Amniotic stem cell (primary cell): ENCODE measurements around the gene PODXL.

Experiments used
- DNase-seq: peaks from one replicate; lab custom pipeline; 2025; lab: John Stamatoyannopoulos, UW

Gene PODXL

DNA sequence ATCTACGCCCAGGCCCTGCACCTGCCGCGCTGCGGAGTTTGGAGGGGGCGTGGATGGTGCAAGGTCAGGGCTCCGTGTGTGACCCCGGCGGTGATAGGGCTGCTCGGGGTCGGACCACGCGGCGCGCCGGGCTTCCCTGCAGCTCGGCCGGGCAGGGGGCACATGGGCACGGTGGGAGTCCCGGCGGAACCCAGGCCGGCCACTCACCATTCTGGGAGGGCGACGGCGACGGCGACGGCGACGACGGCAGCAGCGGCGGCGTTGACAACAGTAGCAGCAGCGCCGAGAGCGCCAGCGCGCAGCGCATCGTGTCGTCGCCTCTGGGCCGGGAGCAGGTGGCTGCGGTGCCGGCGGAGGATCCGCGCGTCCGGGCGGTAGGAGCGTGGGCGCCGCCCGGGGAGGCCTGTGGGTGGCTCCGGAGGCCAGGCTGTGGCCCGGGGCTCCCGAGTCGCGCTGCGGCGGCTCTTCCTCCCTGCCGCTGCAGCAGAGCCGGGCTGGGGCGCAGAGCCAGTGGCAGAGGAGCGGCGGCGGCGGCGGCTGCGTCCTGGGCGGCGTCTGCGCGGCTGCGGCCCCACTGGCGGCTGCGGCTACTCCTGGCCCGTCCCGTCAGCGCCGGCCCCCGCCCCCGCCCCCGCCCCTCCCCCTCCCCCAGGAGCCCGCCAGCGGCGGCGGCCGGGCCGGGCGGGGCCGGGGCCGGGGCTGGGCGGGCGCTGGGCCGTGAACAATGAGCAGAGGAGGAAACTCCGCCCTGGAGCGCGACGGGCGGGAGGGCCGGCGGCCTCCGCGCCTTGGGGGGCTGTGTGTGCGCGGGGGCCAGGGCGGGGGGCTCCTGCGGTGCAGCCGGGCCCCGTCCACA, at the start of gene PODXL:
Gene PODXL (minus strand): TSS at position 576 of the 856 bp plus-strand sequence. CDS start 269 bp downstream, at position 307.
- no peak for DNase-seq

DNA sequence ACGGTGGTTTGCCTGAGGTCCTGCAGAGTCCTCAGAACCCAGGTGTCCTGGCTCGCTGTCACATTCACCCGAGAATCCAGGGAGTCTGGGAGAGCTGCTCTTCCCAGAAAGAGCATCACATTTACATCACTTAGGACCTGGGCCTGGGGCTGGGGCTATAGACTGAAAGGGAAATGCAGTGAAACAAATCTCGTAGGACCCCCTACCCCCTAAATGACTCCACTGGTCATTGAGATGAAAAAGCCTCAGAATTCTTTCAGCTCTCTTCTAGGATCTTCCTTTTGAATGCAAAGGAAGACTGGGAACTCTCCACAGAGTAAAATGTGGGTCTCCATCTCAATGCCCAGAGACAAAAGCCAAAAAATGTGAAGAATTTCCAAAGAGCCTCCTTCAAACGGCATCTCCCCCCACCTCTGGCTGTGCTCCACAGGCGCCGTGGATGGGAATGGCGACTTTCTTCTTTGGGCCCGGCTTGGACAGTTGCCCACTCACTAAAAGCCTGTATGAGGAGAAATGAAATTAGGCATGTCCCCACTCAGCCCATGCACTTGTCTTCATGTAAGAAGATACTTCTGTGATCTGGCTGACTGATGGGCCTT, 49.0 kb upstream of the PODXL start:
- no peak for DNase-seq

- peak; percentile 28 for DNase-seq
Observed at GRCh38 chr7:131604841-131605279, 48.4 kb upstream of the PODXL start.

DNA sequence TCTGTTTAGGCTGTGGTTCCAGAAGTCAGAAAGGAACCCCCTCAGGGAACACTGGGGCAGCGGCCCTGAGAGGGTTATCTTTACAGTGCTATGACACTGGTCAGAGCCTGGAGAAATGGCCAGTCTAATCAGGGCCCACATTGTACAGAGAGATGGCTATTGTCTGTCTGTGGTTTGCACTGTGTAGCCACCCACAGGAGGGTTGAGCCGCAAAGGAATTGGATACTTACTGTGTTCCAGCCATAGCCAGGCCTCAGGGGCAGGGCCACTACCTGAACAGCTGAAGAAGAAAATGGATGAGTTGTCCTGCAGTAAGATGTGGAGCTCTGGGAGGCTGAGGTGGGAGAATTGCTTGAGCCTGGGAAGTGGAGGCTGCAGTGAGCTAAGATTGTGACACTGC, 47.5 kb upstream of the PODXL start:
- no peak for DNase-seq

DNA sequence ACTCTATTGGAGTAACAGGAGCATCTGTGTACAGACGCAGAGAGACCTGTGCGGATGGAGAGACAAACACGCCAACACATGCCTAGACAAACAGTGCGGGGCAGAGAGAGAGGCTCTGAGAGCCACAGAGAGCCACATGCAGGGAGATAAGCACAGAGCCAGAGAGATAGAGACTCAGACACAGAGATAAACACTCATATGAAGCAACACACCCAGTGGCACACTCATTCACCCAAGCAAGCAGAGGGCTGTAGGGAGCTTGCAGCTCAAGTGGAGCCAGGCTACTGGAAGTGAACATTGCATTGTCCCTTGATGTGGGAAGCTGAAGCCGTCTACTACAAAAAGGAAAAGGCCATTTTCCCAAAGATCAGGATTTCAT, 46.6 kb upstream of the PODXL start:
- DNase-seq: no peak

GRCh38 chr7:131602304-131602993, 46.0 kb upstream of the PODXL start:
- no peak for DNase-seq

DNA sequence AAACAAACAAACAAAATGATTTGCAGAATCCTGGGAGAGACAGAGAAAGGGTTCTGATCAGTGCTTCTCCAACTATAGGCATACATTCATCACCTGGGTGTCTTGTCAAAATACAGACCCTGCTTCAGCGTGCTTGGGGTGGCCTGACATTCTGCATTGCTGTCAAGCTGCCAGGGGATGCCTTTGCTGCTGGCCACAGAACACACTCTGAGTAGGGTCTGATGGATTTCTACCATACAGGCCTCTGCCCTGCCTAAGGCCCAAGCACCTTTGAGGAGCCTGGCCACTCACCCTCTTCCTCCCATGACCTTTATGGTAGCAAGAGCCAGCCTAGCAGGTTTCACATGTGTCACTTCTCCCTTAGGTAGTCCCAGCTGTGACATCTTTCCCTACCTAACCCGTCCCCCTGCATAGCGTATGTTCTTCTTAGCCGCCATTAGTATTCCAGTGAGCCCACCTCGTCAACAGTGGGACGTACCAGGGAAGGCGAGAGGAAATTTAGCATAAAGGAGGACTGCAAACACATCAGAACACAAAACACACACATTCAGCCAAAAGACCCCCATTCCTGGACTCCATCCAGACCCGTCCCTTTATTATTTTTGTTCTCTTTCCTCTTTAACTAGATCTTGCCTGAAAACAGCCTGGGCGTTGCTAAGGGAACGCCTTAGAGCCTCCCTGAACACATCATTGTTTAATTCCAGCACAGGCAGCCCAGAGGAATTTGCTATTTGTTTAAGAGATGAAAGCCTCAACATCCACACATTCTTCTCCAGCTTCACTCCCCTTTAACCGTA, 43.9 kb upstream of the PODXL start:
- DNase-seq: no peak

- DNase-seq: no peak
Observed at GRCh38 chr7:131596785-131597184, 40.4 kb upstream of the PODXL start.

DNA sequence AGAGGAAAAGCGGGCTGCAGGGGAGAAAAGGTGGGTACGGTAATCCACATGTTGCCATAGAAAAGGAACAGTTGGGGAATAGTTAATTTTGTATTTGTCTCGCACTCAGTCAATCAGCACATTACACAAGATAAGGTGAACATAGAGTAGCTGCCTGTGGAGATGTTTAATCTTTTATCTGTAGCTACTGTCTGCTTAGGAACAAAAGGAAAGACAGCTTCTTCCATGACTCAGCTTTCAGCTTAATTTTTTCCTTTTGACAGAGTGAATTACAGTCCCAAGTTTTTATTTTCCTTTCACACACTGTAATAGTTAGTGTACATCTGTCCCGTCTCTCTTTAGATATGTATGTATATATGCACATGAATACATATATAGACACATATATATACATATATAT, 39.3 kb upstream of the PODXL start:
- DNase-seq: no peak

- DNase-seq: no peak
Observed at GRCh38 chr7:131591687-131592319, 35.4 kb upstream of the PODXL start.

DNA sequence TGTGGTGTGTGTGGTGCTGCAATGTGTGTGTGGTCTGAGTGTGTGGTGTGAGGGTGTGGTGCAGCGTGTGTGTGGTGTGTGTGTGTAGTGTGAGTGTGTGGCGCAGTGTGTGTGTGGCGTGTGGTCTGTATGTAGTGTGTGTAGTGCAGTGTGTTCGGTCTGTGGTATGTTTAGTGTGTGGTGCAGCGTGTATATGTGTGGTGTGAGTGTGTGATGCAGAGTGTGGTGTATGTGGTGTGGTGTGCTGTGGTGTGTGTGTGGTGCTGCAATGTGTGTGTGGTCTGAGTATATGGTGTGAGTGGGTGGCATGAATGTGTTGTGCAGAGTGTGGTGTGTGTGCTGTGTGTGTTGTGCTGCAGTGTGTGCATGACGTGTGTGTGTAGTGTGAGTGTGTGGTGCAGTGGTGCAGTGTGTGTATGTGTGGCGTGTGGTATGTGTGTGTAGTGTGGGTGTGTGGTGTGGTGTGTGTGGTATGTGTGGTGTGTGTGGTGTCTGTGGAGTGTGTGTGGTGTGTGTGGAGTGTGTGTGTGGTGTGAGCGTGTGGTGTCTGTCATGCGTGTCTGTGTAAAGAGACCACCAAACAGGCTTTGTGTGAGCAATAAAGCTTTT, 31.0 kb upstream of the PODXL start:
- DNase-seq: no peak

DNA sequence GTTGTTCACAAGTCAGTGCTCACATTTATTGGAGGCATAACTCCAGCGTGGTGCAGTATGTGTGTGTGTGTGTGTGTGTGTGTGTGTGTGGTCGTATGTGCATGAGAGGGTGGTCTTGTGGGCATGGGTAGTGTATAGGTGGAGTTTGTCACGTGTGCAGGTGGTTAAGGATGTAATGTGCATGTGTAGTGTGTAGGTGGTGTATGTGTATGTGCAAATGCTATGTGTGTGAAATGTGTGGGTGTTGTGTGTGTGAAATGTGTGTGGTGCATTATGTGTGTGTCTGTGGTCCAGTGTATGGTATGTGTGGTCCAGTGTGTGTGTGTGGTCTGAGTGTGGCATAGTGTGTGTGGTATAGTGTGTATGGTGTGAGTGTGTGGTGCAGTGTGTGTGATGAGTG, 30.3 kb upstream of the PODXL start:
- no peak for DNase-seq

DNA sequence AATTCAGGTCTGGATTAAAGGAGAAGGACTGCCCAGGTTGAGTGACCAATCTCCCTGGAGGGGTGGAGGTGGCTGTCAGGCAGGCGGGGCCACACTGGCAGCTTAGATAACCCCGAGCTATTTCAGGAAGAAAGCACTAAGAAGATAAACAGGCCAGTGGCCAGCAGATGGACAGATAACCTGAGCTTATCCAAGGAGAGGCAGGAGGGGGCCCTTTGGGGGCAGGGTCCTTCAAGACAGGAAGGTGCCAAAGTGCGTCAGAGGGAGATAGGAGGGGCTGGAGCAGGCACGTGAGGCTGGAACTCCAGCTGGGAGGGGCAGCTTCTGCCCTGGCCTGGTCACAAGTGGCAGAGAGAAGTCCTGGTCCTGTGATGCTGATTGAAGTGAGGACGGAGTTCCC, 29.8 kb upstream of the PODXL start:
- no peak for DNase-seq

DNA sequence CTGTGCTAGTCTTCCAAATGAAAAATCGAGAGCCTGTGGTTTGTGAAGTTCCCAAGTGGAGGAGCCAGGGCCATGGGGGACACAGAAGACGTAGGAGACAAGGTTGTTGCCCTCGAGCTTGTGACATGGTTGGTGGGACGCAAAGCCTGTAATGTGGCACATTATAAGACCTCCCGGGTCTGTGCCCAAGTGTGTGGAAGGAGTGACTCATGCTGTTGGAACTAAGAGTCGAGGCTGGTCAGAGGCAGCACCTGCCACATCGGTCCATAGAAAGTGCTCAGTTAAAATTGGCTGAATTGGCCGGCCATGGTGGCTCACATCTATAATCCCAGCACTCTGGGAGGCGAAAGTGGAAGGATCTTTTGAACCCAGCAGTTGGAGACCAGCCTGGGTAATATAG, 27.0 kb upstream of the PODXL start:
- DNase-seq: no peak

- DNase-seq: no peak
Observed at GRCh38 chr7:131581241-131582051, 25.0 kb upstream of the PODXL start.

- DNase-seq: no peak
Observed at GRCh38 chr7:131578602-131579001, 22.2 kb upstream of the PODXL start.

DNA sequence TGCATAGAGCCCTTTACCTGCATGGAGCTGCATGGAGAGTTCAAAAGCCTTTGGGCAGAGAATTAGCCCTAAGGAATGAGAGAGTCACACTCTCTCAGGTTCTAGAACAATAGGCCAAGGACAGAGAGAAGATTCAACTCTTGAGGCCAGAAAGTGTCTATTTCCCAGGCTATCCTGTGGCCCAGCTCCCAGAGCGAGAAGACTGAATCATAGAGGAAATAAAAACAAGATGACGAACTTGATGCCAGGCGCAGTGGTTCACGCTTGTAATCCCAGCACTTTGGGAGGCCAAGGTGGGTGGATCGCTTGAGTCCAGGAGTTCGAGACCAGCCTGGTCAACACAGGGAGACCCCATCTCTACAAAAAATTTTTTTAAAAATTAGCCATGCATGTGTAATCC, 18.3 kb upstream of the PODXL start:
- no peak for DNase-seq

DNA sequence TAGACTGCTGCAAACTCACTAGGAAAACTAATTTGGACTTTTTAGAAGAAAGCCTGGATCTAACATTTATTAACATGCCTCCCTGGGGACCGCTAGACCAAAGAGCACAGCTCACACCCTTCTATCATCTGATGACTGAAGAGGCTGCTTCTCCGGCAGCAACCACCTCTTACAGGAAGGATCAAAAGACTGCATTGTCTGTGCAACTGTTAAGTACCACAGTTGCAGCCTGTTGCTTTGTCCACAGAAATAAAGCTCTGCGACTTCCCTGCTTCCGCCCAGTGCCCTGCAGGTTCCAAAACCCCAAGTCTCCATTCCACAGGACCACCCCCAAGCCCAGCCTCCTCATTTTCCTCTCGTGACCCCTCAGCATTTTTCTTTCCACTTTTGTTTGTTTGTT, 14.0 kb upstream of the PODXL start:
- no peak for DNase-seq

- no peak for DNase-seq
Observed at GRCh38 chr7:131568970-131569369, 12.5 kb upstream of the PODXL start.

DNA sequence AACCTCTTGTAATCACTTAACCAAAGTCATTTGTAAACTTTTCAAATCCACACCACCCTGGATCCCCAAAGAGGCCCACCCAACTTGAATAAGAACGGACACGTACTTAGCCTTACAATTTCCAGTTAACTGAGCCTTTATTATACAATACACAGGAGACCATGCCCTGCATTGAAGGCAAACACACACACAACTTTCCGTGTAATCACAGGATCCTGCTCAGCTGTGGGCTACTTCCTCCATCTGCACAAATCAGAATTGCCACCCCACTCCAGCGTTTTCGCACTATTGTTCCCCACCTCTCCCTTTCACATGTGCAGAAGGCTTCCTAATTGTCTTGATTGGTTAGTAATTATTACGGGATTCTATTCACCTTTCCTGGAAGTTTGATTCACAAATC, 12.1 kb upstream of the PODXL start:
- DNase-seq: no peak
